Right hindlimb (tissue), 1 donor: ENCODE measurements around the gene PSMB5.
A peak's percentile ranks its signal among the peaks of the same experiment; 100 is the strongest.

Experiments used
- DNase-seq: peaks from one replicate; pipeline ENCODE4 v3.0.0-alpha.2; 2018

Gene PSMB5

GRCh38 chr14:22985894-22986507 is 48.7 kb downstream of the PSMB5 start:
- no peak for DNase-seq

- no peak for DNase-seq
Measured at GRCh38 chr14:22984959-22985658, 49.6 kb downstream of the PSMB5 start.

- DNase-seq: peak; percentile 97
Measured at GRCh38 chr14:22982477-22983245, 52.0 kb downstream of the PSMB5 start, which contains the start of gene AJUBA. Gene AJUBA, minus strand, starts transcription at chr14:22982551. Its CDS starts 285 bp downstream, at chr14:22982266.

GRCh38 chr14:22981876-22982476 is 52.7 kb downstream of the PSMB5 start:
- DNase-seq: no peak

- DNase-seq: peak; percentile 49
Measured at GRCh38 chr14:22981090-22981875, 53.4 kb downstream of the PSMB5 start.

GRCh38 chr14:22980672-22981089 is 54.0 kb downstream of the PSMB5 start:
- DNase-seq: peak; percentile 75

- DNase-seq: no peak
Measured at GRCh38 chr14:22979748-22980392, 54.8 kb downstream of the PSMB5 start.

GRCh38 chr14:22978981-22979671 is 55.6 kb downstream of the PSMB5 start:
- peak; percentile 63 for DNase-seq

GRCh38 chr14:22978487-22978837 is 56.2 kb downstream of the PSMB5 start:
- DNase-seq: no peak

- DNase-seq: peak; percentile 86
Measured at GRCh38 chr14:22977684-22978486, 56.8 kb downstream of the PSMB5 start.

- no peak for DNase-seq
Measured at GRCh38 chr14:22977434-22977683, 57.3 kb downstream of the PSMB5 start.

- DNase-seq: peak; percentile 48
Measured at GRCh38 chr14:22976620-22977433, 57.9 kb downstream of the PSMB5 start.
